PC-9 (cell line): Measurements from ENCODE around the gene TPD52L1.

Experiments used
- EZH2 ChIP-seq: fragments of 200-600 bp; sonication (generic); IDR thresholded peaks from 2 replicates; pipeline ENCODE4 v1.8.0; 2017; ENCODE audit warnings: antibody characterized with exemption, low read depth
- TF ChIP-seq, protein P1 (sequence below): fragments of 200-600 bp; sonication (generic); conservative IDR thresholded peaks from 2 replicates; pipeline ENCODE4 v1.6.1; 2017; ENCODE audit warnings: mixed run types, antibody characterized with exemption, mild to moderate bottlenecking, moderate library complexity

- TF ChIP-seq, protein P1, sequence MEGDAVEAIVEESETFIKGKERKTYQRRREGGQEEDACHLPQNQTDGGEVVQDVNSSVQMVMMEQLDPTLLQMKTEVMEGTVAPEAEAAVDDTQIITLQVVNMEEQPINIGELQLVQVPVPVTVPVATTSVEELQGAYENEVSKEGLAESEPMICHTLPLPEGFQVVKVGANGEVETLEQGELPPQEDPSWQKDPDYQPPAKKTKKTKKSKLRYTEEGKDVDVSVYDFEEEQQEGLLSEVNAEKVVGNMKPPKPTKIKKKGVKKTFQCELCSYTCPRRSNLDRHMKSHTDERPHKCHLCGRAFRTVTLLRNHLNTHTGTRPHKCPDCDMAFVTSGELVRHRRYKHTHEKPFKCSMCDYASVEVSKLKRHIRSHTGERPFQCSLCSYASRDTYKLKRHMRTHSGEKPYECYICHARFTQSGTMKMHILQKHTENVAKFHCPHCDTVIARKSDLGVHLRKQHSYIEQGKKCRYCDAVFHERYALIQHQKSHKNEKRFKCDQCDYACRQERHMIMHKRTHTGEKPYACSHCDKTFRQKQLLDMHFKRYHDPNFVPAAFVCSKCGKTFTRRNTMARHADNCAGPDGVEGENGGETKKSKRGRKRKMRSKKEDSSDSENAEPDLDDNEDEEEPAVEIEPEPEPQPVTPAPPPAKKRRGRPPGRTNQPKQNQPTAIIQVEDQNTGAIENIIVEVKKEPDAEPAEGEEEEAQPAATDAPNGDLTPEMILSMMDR, result no peak
- TF ChIP-seq EZH2, result no peak
Measured at GRCh38 chr6:125140808-125141207, 12.8 kb upstream of the TPD52L1 start.
